HepG2 (cell line): Measurements from ENCODE around the gene GRIP1. TPM values are rescaled to one million over a fixed set of nuclear protein-coding genes. Genes with fewer than 3 reads are reported as not detected.

Source experiments
- ATAC-seq: fragments of 200-7000 bp; cut with Tn5 transposase; 3 replicates; pipeline ENCODE4 v1.9.1; 2020; ENCODE audit warnings: mild to moderate bottlenecking, moderate library complexity
- BruUV-seq: library from RNA; stranded (reverse); fragments of 400-500 nt; replicated peaks from 2 replicates; lab custom pipeline; 2021; lab: Mats Ljungman, UMichigan
- CTCF ChIA-PET: fragments of 300-600 bp; formaldehyde crosslinking; extraction: SDS; loops from one replicate; lab custom pipeline; 2021; ENCODE audit warnings: low total read pairs, inconsistent platforms, low intra/inter-chr PET ratio; lab: Yijun Ruan, JAX
- POLR2A ChIA-PET: fragments of 350-600 bp; sonication (Branson Sonifier 250); formaldehyde crosslinking; loops from one replicate; lab custom pipeline; 2020; ENCODE audit warnings: antibody characterized with exemption, inconsistent platforms; lab: Yijun Ruan, JAX
- DNase-seq: peaks from one replicate; pipeline ENCODE4 v3.0.0-alpha.2; 2015; ENCODE audit warnings: low spot score
- FAIRE-seq: peaks from 3 replicates; lab custom pipeline; 2011; peaks lifted over from hg19 to GRCh38; lab: Jason Lieb, UNC
- H2AFZ ChIP-seq: one replicate; pipeline ENCODE4 v1.6.1; 2011; ENCODE audit warnings: low read length, inconsistent platforms
- H3K27ac ChIP-seq: fragments of 300-600 bp; 3 replicates; pipeline ENCODE4 v1.8.0; 2011; ENCODE audit warnings: mixed run types, mild to moderate bottlenecking, mixed read lengths, low read length, inconsistent platforms; ENCODE audit not compliant: insufficient read depth; ENCODE audit errors: extremely low read length
- H3K27me3 ChIP-seq, 2 experiments: fragments of 200-600 bp in 1 of 2; 2 replicates in 1 of 2; 3 replicates in 1 of 2; pipeline versions ENCODE4 v1.6.0 to v1.8.0; 2011; ENCODE audit warnings: low read length in 2 of 2, mild to moderate bottlenecking in 2 of 2, moderate library complexity in 2 of 2, inconsistent platforms in 1 of 2; ENCODE audit not compliant: insufficient read depth in 2 of 2, control insufficient read depth in 1 of 2
- H3K36me3 ChIP-seq, 2 experiments: fragments of 200-600 bp in 1 of 2; replicated peaks in 1 of 2; 2 replicates in 1 of 2; 3 replicates in 1 of 2; pipeline versions ENCODE4 v1.5.1 to v1.8.0; 2011; ENCODE audit warnings: low read length in 2 of 2, inconsistent platforms in 1 of 2; ENCODE audit not compliant: insufficient read depth in 2 of 2, control insufficient read depth in 1 of 2
- H3K4me1 ChIP-seq: 2 replicates; pipeline ENCODE4 v1.5.1; 2012; ENCODE audit warnings: low read length, inconsistent platforms; ENCODE audit not compliant: insufficient read depth
- H3K4me2 ChIP-seq: 2 replicates; pipeline ENCODE4 v1.6.0; 2011; ENCODE audit warnings: low read depth, low read length, inconsistent platforms
- H3K4me3 ChIP-seq, 3 experiments: fragments of 200-600 bp in 1 of 3; sonication (generic), shearing (Covaris generic) in 1 of 3; replicated peaks in 1 of 3; 2 replicates each; pipeline ENCODE4 v1.5.1; 2011 to 2016; ENCODE audit warnings: low read length in 3 of 3, inconsistent platforms in 2 of 3, low read depth in 2 of 3, mild to moderate bottlenecking in 2 of 3, control low read depth in 1 of 3, mixed read lengths in 1 of 3; ENCODE audit not compliant: insufficient read depth in 1 of 3
- H3K79me2 ChIP-seq: one replicate; pipeline ENCODE4 v1.6.1; 2011; ENCODE audit warnings: low read length, inconsistent platforms; ENCODE audit not compliant: insufficient read depth
- H3K9ac ChIP-seq: 2 replicates; pipeline ENCODE4 v1.6.0; 2011; ENCODE audit warnings: mild to moderate bottlenecking, low read depth, low read length, inconsistent platforms; ENCODE audit not compliant: insufficient read depth
- H3K9me3 ChIP-seq: 2 replicates; pipeline ENCODE4 v1.5.1; 2012; ENCODE audit warnings: mild to moderate bottlenecking, low read length
- H4K20me1 ChIP-seq: 2 replicates; pipeline ENCODE4 v1.6.0; 2011; ENCODE audit warnings: inconsistent platforms, mild to moderate bottlenecking, low read length, moderate library complexity; ENCODE audit not compliant: insufficient read depth
- AHR ChIP-seq: IDR thresholded peaks from 2 replicates; pipeline ENCODE4 v1.6.1; 2018; ENCODE audit warnings: missing genetic modification reagents, missing compliant biosample characterization
- BCL3 ChIP-seq: sonication (generic); formaldehyde crosslinking; IDR thresholded peaks from 2 replicates; pipeline ENCODE4 v1.5.1; 2020; ENCODE audit warnings: mild to moderate bottlenecking, missing genetic modification reagents, moderate library complexity
- E2F1 ChIP-seq: sonication (generic); formaldehyde crosslinking; IDR thresholded peaks from 2 replicates; pipeline ENCODE4 v1.5.0; 2020; ENCODE audit warnings: missing genetic modification reagents
- FLYWCH1 ChIP-seq: sonication (generic); formaldehyde crosslinking; IDR thresholded peaks from 2 replicates; pipeline ENCODE4 v1.8.1; 2023; ENCODE audit warnings: mild to moderate bottlenecking, missing genetic modification reagents
- RFXAP ChIP-seq: sonication (generic); formaldehyde crosslinking; IDR thresholded peaks from 2 replicates; pipeline ENCODE4 v1.4.0; 2020; ENCODE audit warnings: missing genetic modification reagents, borderline replicate concordance
- SSRP1 ChIP-seq: IDR thresholded peaks from 2 replicates; pipeline ENCODE4 v1.6.1; 2016; ENCODE audit warnings: control low read depth
- SYNCRIP ChIP-seq: fragments of 200-400 bp; formaldehyde crosslinking; IDR thresholded peaks from 2 replicates; pipeline ENCODE4 v1.6.1; 2018; ENCODE audit warnings: mild to moderate bottlenecking, low read depth, low read length; ENCODE audit not compliant: insufficient read depth
- TRIM24 ChIP-seq: sonication (generic); formaldehyde crosslinking; IDR thresholded peaks from 2 replicates; pipeline ENCODE4 v1.8.0; 2022; ENCODE audit warnings: mild to moderate bottlenecking, missing genetic modification reagents
- ZBED4 ChIP-seq: sonication (generic); formaldehyde crosslinking; IDR thresholded peaks from 2 replicates; pipeline ENCODE4 v1.4.0; 2020; ENCODE audit warnings: missing genetic modification reagents, borderline replicate concordance
- ZBTB44 ChIP-seq: sonication (generic); formaldehyde crosslinking; IDR thresholded peaks from 2 replicates; pipeline ENCODE4 v1.4.0; 2020; ENCODE audit warnings: missing genetic modification reagents
- ZFP62 ChIP-seq: sonication (generic); formaldehyde crosslinking; IDR thresholded peaks from 2 replicates; pipeline ENCODE4 v1.4.0; 2020; ENCODE audit warnings: missing genetic modification reagents
- ZGPAT ChIP-seq: IDR thresholded peaks from 2 replicates; pipeline ENCODE4 v1.6.1; 2016; ENCODE audit warnings: mild to moderate bottlenecking
- ZNF205 ChIP-seq: IDR thresholded peaks from 2 replicates; pipeline ENCODE4 v1.6.1; 2018; ENCODE audit warnings: missing biosample characterization, missing genetic modification reagents
- ZNF3 ChIP-seq: IDR thresholded peaks from 2 replicates; pipeline ENCODE4 v1.7.0; 2017; ENCODE audit warnings: inconsistent platforms
- WGBS: methylation state at CpG from one replicate; pipeline ENCODE4 v1.1.6; 2017; ENCODE audit warnings: low lambda C conversion rate; 5-methylcytosine and 5-hydroxymethylcytosine counted together
- in situ Hi-C: cut with HindIII; loops from 2 replicates; pipeline ENCODE4 v1.10.0; 2017; ENCODE audit warnings: low pct_unique_long_range_greater_than_20kb; ENCODE audit not compliant: extremely low pct_ligation_motif_present
- intact Hi-C: fragments of 100-400 bp; cut with micrococcal nuclease; formaldehyde crosslinking; loops from one replicate; pipeline ENCODE4 v1.10.0; 2022; ENCODE audit not compliant: unreplicated experiment
- polyA plus RNA-seq, 8 experiments: library from polyadenylated mRNA; depleted of rRNA in 3 of 8; stranded (reverse) in 7 of 8; unstranded in 1 of 8; fragments of >200 nt; fragmentation: Illumina TruSeq in 4 of 8; extraction: Trizol in 4 of 8; gene quantifications; 2 replicates each; pipeline versions ENCODE4 v1.2.1 to v1.2.3, GENCODE V29; 2011 to 2016; ENCODE audit warnings: low read depth in 4 of 8, missing spikeins in 1 of 8, mixed read lengths in 1 of 8; ENCODE audit not compliant: insufficient read depth in 1 of 8
- total RNA-seq, 5 experiments: library from RNA; depleted of rRNA; stranded (reverse); fragments of >200 nt; fragmentation: Illumina TruSeq; extraction: Trizol; gene quantifications; 2 replicates each; pipeline ENCODE4 v1.2.3, GENCODE V29; 2016; ENCODE audit warnings: low read depth in 1 of 5

GRIP1 gene
- total and polyA plus RNA-seq, 2 of the 13 experiments (the other 11 are each of a cell fraction or from before 2014, with no cell fraction given): not detected

GRCh38 chr12:66340131-66340530 lies 338.7 kb downstream of the GRIP1 start (continued):
- TF ChIP-seq ZBTB44 (CRISPR knock-in tag) (no peak), ZFP62 (CRISPR knock-in tag) (no peak)

- no peak overlapping the region for H2AFZ ChIP-seq
- POLR2A ChIA-PET: no interaction called here
- H3K36me3 ChIP-seq: peaks cover 0 to 2% of the 10 kb centered on the region in 2 experiments; a peak in 1 of 5 replicates
- 81% methylated on average over 2 of the region's 2 CpGs for WGBS
- no peaks in the 10 kb centered on the region for H4K20me1 ChIP-seq
- no peak overlapping the region for H3K4me3 ChIP-seq
- H3K9me3 ChIP-seq: peaks cover 12% of the 10 kb centered on the region
- H3K79me2 ChIP-seq: no peaks in the 10 kb centered on the region
- no peak overlapping the region for H3K4me2 ChIP-seq
- no peak overlapping the region for H3K9ac ChIP-seq
- ATAC-seq: no peak
- BruUV-seq: no TSS peak
- DNase-seq: no peak
- CTCF ChIA-PET: no interaction called here
- H3K27me3 ChIP-seq: no peaks in the 10 kb centered on the region
- no peaks in the 10 kb centered on the region for H3K4me1 ChIP-seq
- intact Hi-C loops (no loop called here), in situ Hi-C loops (no loop called here)
- H3K27ac ChIP-seq: no peak overlapping the region
- FAIRE-seq: no peak
- no peak for TF ChIP-seq TRIM24 (CRISPR knock-in tag)
- no peak for TF ChIP-seq E2F1 (CRISPR knock-in tag)
- TF ChIP-seq BCL3 (CRISPR knock-in tag): no peak
- no peak for TF ChIP-seq AHR (CRISPR knock-in tag)
- no peak for TF ChIP-seq FLYWCH1
- no peak for TF ChIP-seq RFXAP (CRISPR knock-in tag)
- TF ChIP-seq ZNF3 (CRISPR knock-in tag): no peak
- TF ChIP-seq SSRP1 (CRISPR knock-in tag): no peak
- no peak for TF ChIP-seq ZNF205 (CRISPR knock-in tag)
- no peak for TF ChIP-seq ZGPAT (CRISPR knock-in tag)
- TF ChIP-seq ZBED4 (CRISPR knock-in tag): no peak
- no peak for TF ChIP-seq SYNCRIP
Observed at GRCh38 chr12:66337381-66338010, 341.4 kb downstream of the GRIP1 start.
